ENCODE results near the gene FAAP100. TPM values are rescaled to one million over a fixed set of nuclear protein-coding genes. Genes with fewer than 3 reads are reported as not detected.

The FAAP100 gene
- polyA plus RNA-seq, 1 donor (not counting 4 experiments of a cell fraction or from before 2014, with no cell fraction given) = 3.8 TPM

GRCh38 chr17:81543339-81543675 lies 8.8 kb downstream of the FAAP100 start:
- H3K4me2 ChIP-seq (ENCODE audit: control insufficient read depth, extremely low read depth, insufficient read depth, low read depth, low read length) = no peak overlapping the region
- H3K27me3 ChIP-seq (ENCODE audit: control insufficient read depth, extremely low read depth, insufficient read depth, low read length) = no peaks in the 10 kb centered on the region
- H3K9ac ChIP-seq (ENCODE audit: control insufficient read depth, extremely low read depth, insufficient read depth, low read length) = no peak overlapping the region
- DNase-seq (ENCODE audit: low read depth, low spot score) (no peak), FAIRE-seq (no peak)
- peaks cover 24 to 35% of the 10 kb centered on the region in 2 experiments for H3K36me3 ChIP-seq (ENCODE audit: control insufficient read depth in 2 of 2, extremely low read depth in 1 of 2, insufficient read depth in 2 of 2, low read length in 2 of 2)
- TF ChIP-seq CTCF (optimal IDR thresholded peaks at IDR 0.05 in 1 of 3, IDR thresholded peaks at IDR 0.05 in 1 of 3, conservative IDR thresholded peaks at IDR 0.05 in 1 of 3; ENCODE audit: extremely low read depth in 1 of 3, insufficient read depth in 2 of 3, low read length in 3 of 3) (no peak), EZH2 (IDR thresholded peaks at IDR 0.05; ENCODE audit: low read length) (no peak)
- no peaks in the 10 kb centered on the region for H3K4me1 ChIP-seq (ENCODE audit: control insufficient read depth, extremely low read depth, insufficient read depth, low read length)
- H3K9me1 ChIP-seq (ENCODE audit: control insufficient read depth, extremely low read depth, insufficient read depth, low read length) = no peaks in the 10 kb centered on the region
- peaks cover 3% of the 10 kb centered on the region for H4K20me1 ChIP-seq (ENCODE audit: control insufficient read depth, extremely low read depth, insufficient read depth, low read length)
- no peak overlapping the region for H3K4me3 ChIP-seq (ENCODE audit: control insufficient read depth in 2 of 3, extremely low read depth in 1 of 3, insufficient read depth in 2 of 3, low read depth in 1 of 3, low read length in 3 of 3)
- dilution Hi-C loops (cut with MboI; ENCODE audit: extremely low pct_ligation_motif_present, low sequenced_read_pairs) = no loop called here
- H3K79me2 ChIP-seq (ENCODE audit: control insufficient read depth, insufficient read depth, low read length) = no peaks in the 10 kb centered on the region
- H3K9me3 ChIP-seq (ENCODE audit: control insufficient read depth, low read depth, low read length) = no peaks in the 10 kb centered on the region
- H2AFZ ChIP-seq (ENCODE audit: control insufficient read depth, low read length) = no peak overlapping the region
- no peak overlapping the region for H3K27ac ChIP-seq (ENCODE audit: control insufficient read depth, insufficient read depth, low read length)

- Histone ChIP-seq H3K9me3 (ENCODE audit: control insufficient read depth, low read depth, low read length) (no peaks in the 10 kb centered on the region), H3K9me1 (ENCODE audit: control insufficient read depth, extremely low read depth, insufficient read depth, low read length) (no peaks in the 10 kb centered on the region), H3K4me3 (ENCODE audit: control insufficient read depth in 2 of 3, extremely low read depth in 1 of 3, insufficient read depth in 2 of 3, low read depth in 1 of 3, low read length in 3 of 3) (no peak overlapping the region), H3K4me2 (ENCODE audit: control insufficient read depth, extremely low read depth, insufficient read depth, low read depth, low read length) (no peak overlapping the region), H3K79me2 (ENCODE audit: control insufficient read depth, insufficient read depth, low read length) (no peaks in the 10 kb centered on the region), H3K36me3 (ENCODE audit: control insufficient read depth in 2 of 2, extremely low read depth in 1 of 2, insufficient read depth in 2 of 2, low read length in 2 of 2) (peaks cover 27 to 30% of the 10 kb centered on the region in 2 experiments), H3K27ac (ENCODE audit: control insufficient read depth, insufficient read depth, low read length) (no peak overlapping the region), H4K20me1 (ENCODE audit: control insufficient read depth, extremely low read depth, insufficient read depth, low read length) (peaks cover 5% of the 10 kb centered on the region), H3K27me3 (ENCODE audit: control insufficient read depth, extremely low read depth, insufficient read depth, low read length) (peaks cover 1% of the 10 kb centered on the region), H3K4me1 (ENCODE audit: control insufficient read depth, extremely low read depth, insufficient read depth, low read length) (no peaks in the 10 kb centered on the region), H2AFZ (ENCODE audit: control insufficient read depth, low read length) (no peak overlapping the region), H3K9ac (ENCODE audit: control insufficient read depth, extremely low read depth, insufficient read depth, low read length) (no peak overlapping the region)
- DNase-seq (ENCODE audit: low read depth, low spot score) (no peak), FAIRE-seq (no peak)
- no peak for TF ChIP-seq CTCF (optimal IDR thresholded peaks at IDR 0.05 in 1 of 3, IDR thresholded peaks at IDR 0.05 in 1 of 3, conservative IDR thresholded peaks at IDR 0.05 in 1 of 3; ENCODE audit: extremely low read depth in 1 of 3, insufficient read depth in 2 of 3, low read length in 3 of 3)
- no peak for TF ChIP-seq EZH2 (IDR thresholded peaks at IDR 0.05; ENCODE audit: low read length)
- dilution Hi-C loops (cut with MboI; ENCODE audit: extremely low pct_ligation_motif_present, low sequenced_read_pairs) = no loop called here
Measured at GRCh38 chr17:81542431-81543338, 9.5 kb downstream of the FAAP100 start.
